BJ (cell line): Measurements from ENCODE around the gene MT1F. TPM values are rescaled to one million over a fixed set of nuclear protein-coding genes. Genes with fewer than 3 reads are reported as not detected.

ENCODE experiments used
- CTCF ChIA-PET: fragments of 350-600 bp; formaldehyde crosslinking; extraction: SDS; loops from one replicate; lab custom pipeline; 2021; ENCODE audit warnings: antibody characterized with exemption, inconsistent platforms; lab: Yijun Ruan, JAX
- POLR2A ChIA-PET: fragments of 300-600 bp; sonication (Branson Sonifier 250); formaldehyde crosslinking; extraction: SDS; loops from one replicate; lab custom pipeline; 2021; ENCODE audit warnings: antibody characterized with exemption; lab: Charles Lee
- DNase-seq: peaks from one replicate; pipeline ENCODE4 v3.0.0-alpha.2; 2011; ENCODE audit warnings: low read depth
- H3K27me3 ChIP-seq: 2 replicates; pipeline ENCODE4 v1.6.0; 2011; ENCODE audit warnings: low read length; ENCODE audit not compliant: control insufficient read depth, insufficient read depth
- H3K36me3 ChIP-seq: 2 replicates; pipeline ENCODE4 v1.5.1; 2011; ENCODE audit warnings: low read length; ENCODE audit not compliant: control insufficient read depth, insufficient read depth
- H3K4me3 ChIP-seq: 2 replicates; pipeline ENCODE4 v1.5.1; 2011; ENCODE audit warnings: low read depth, mild to moderate bottlenecking, control low read depth, low read length
- CTCF ChIP-seq: IDR thresholded peaks from 2 replicates; pipeline ENCODE4 v1.5.1; 2011; ENCODE audit warnings: low read depth, mild to moderate bottlenecking, control low read depth, inconsistent platforms, low read length, moderate library complexity; ENCODE audit not compliant: insufficient read depth
- polyA plus RNA-seq: library from polyadenylated mRNA; depleted of rRNA; stranded (reverse); fragments of >200 nt; gene quantifications from 2 replicates; pipeline ENCODE4 v1.2.3, GENCODE V29; 2011

Gene MT1F
- polyA plus RNA-seq, 1 experiment: 11.3 TPM

- CTCF ChIA-PET: interaction anchor here (1.0 to 1.5 kb wide), 3 partner anchors 12 to 116 kb away, joined by 3 to 4 read pairs (median 3); no protein-coding TSS in a partner anchor
- no peaks in the 10 kb centered on the region for H3K36me3 ChIP-seq
- POLR2A ChIA-PET: no interaction called here
- H3K27me3 ChIP-seq: peaks cover 13% of the 10 kb centered on the region
- H3K4me3 ChIP-seq: no peak overlapping the region
- no peak for DNase-seq
- TF ChIP-seq CTCF: no peak
Measured at GRCh38 chr16:56629531-56629930, 28.2 kb upstream of the MT1F start.

- DNase-seq: no peak
- Histone ChIP-seq H3K27me3 (peaks cover 19% of the 10 kb centered on the region), H3K36me3 (no peaks in the 10 kb centered on the region), H3K4me3 (no peak overlapping the region)
- CTCF ChIA-PET: interaction anchor here (0.8 to 2.9 kb wide), 7 partner anchors 8 to 72 kb away, joined by 3 to 8 read pairs (median 3); partner anchors contain the start of gene MT1A
- no peak for TF ChIP-seq CTCF
- POLR2A ChIA-PET: no interaction called here
Measured at GRCh38 chr16:56630134-56630533, 27.6 kb upstream of the MT1F start.

- Histone ChIP-seq H3K36me3 (no peaks in the 10 kb centered on the region), H3K27me3 (peaks cover 27% of the 10 kb centered on the region), H3K4me3 (no peak overlapping the region)
- no peak for TF ChIP-seq CTCF
- CTCF ChIA-PET: interaction anchor here (0.8 to 2.9 kb wide), 4 partner anchors 7 to 71 kb away, joined by 3 to 8 read pairs (median 4); partner anchors contain the start of gene MT1A
- no peak for DNase-seq
- POLR2A ChIA-PET: no interaction called here
Measured at GRCh38 chr16:56631197-56631596, 26.6 kb upstream of the MT1F start.

GRCh38 chr16:56631832-56632155, 26.0 kb upstream of the MT1F start:
- POLR2A ChIA-PET: no interaction called here
- DNase-seq: no peak
- Histone ChIP-seq H3K4me3 (peak overlapping the region; percentile 38), H3K27me3 (peaks cover 32% of the 10 kb centered on the region), H3K36me3 (no peaks in the 10 kb centered on the region)
- CTCF ChIA-PET: interaction anchor here (0.9 to 2.9 kb wide), 3 partner anchors 8 to 70 kb away, joined by 3 to 8 read pairs (median 4); no protein-coding TSS in a partner anchor
- no peak for TF ChIP-seq CTCF

GRCh38 chr16:56632156-56632847, 25.5 kb upstream of the MT1F start, which contains the start of gene MT1M:
MT1M (plus strand) TSS chr16:56632659; CDS start chr16:56632732, 73 bp downstream.
- ChIA-PET CTCF (interaction anchor here (0.9 to 2.9 kb wide), 2 partner anchors 9 to 55 kb away, joined by 3 to 8 read pairs; no protein-coding TSS in a partner anchor), POLR2A (no interaction called here)
- Histone ChIP-seq H3K4me3 (peak within 1 kb of the TSS; percentile 38), H3K27me3 (peaks cover 34% of the 10 kb centered on the region), H3K36me3 (no peaks in the 10 kb centered on the region)
- DNase-seq: no peak
- TF ChIP-seq CTCF: no peak
